Glomerular endothelial cell (primary cell): ENCODE measurements around the gene MOBP. TPM values are rescaled to one million over a fixed set of nuclear protein-coding genes. Genes with fewer than 3 reads are reported as not detected.
"Not testable (repeated sequence)": the region's sequence is repeated elsewhere in the genome, so short reads cannot be mapped to it uniquely, and the experiment has no call there.

ENCODE experiments used
- DNase-seq: peaks from one replicate; pipeline ENCODE4 v3.0.0-alpha.2; 2011; ENCODE audit warnings: low read depth, low spot score; ENCODE audit errors: extremely low read depth
- total RNA-seq: library from RNA; depleted of rRNA; stranded (reverse); fragments of >200 nt; gene quantifications from 2 replicates; pipeline ENCODE4 v1.2.3, GENCODE V29; 2015

The MOBP gene
- total RNA-seq, 1 donor from 2014 or later = 0.23 TPM

DNA sequence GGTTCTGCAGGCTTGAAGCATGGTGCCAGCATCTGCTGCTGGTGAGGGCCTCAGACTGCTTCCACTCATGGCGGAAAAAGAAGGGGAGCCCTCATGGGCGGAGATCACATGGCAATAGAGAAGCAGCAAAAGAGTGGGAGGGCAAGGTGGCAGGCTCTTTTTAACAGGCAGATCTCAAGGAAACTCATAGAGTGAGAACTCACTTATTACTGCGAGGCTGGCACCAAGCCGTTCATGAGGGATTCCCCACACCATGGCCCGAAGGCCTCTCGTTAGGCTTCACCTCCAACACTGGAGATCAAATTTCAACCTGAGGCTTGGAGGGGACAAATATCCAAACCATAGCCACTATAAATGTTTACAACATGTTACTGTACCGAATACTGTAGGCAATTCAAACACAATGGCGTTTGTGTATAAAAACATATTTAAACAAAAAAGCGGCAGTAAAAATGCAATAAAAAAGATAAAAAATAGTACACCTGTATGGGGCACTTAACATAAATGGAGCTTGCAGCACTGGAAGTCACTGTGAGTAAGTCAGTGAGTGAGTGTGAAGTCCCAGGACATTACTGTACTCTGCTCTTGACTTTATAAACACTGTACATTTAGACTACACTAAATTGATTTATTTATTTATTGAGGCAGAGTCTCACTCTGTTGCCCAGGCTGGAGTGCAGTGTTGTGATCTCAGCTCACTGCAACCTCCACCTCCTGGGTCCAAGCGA, 18.8 kb upstream of the MOBP start:
- no peak for DNase-seq

DNA sequence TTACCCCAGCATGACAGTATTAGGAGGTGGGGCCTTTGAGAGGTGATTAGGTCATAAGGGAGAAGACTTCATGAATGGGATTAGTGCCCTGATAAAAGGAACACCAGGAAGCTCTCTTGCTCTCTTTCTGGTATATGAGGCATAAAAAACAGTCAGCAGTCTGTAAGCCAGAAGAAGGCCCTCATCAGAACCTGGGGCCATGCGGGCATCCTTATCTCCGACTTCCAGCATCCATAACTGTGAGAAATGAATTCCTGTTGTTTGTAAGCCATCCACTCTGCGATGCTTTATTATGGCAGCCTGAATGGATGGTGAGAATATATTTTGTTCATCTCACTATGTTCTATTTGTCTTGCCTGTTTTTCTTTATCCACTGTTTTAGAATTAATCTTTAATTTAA, 17.7 kb upstream of the MOBP start:
- no peak for DNase-seq

DNA sequence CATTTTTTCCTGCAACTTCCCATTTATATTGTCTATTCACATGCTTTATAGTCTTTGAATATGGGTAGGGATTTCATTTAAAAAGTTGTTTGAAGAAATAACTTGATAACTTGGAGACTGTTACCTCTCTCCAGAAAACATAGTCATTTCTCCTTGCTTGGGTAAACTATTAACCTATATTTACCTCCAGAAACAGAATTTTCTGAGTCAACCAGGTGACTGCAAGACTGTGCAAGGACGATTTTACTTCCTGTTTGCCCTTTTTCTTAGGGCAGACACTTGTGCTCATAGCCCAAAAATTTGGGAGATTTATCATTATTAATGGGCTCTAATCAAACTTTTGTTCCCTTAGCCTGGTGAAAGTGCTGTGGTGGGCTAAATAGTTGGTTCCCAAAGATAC, 14.3 kb upstream of the MOBP start:
- DNase-seq = no peak

DNA sequence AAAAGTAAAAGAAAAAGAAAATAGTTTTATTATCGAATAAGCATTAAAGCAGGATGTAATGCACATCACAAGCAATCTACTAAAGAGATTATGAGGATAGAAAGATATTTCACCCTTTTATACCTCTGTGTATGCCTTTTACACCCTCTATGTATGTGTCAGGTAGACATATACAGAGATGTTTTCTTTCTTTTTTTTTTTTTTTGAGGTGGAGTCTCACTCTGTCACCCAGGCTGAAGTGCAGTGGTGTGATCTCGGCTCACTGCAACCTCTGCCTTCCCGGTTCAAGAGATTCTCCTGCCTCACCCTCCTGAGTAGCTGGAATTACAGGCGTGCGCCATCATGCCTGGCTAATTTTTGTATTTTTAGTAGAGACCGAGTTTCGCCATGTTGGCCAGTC, 13.6 kb upstream of the MOBP start:
- not testable (repeated sequence) for DNase-seq

DNA sequence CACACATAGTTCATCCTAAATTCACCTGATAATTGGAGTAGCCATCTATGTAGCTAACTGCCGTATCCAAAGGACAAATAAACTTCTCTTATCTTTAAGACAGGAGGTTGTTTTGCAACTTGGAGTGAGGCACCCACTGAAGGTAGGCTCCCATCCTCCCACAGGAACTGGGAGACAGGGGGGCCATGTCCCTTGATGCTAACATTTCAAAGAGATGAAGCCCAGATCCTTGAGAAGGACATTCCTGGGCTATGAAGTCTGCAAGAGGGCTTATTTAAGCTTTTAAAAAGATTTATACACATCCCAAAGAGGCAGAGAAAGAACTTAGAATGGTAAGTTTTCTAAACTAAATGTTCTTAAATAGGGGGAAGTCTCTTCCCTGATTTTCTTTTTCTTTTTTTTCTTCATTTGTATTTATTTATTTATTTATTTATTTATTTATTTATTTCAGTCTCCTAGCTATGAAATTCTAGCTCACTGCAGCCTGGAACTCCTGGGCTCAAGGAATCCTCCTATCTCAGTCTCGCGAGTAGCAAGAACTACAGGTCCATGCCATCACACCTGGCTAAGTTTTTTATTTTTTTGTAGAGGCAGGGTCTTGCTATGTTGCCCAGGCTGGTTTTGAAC, 12.8 kb upstream of the MOBP start:
- DNase-seq = no peak

DNA sequence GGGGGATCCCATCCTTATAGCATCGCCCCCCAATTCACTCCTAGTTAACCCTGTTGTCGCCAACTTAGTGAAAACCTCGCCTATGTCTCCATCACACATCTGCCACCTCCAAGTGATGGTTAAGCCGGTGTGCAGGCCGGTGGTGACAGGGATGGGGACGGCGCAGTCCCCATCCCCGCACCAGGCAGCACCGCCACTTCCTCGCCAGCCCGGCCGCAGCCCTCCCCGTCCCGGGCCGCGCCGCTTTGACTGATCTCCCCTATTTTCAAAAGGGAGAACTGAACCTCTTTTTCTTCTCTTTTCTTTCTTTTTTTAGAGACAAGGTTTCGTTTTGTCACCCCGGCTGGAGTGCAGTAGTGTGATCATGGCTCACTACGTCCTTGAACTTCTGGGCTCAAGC, 11.3 kb upstream of the MOBP start:
- no peak for DNase-seq

- DNase-seq = no peak
These were observed 10.1 kb upstream of the MOBP start for GRCh38 chr3:39457361-39457760.

DNA sequence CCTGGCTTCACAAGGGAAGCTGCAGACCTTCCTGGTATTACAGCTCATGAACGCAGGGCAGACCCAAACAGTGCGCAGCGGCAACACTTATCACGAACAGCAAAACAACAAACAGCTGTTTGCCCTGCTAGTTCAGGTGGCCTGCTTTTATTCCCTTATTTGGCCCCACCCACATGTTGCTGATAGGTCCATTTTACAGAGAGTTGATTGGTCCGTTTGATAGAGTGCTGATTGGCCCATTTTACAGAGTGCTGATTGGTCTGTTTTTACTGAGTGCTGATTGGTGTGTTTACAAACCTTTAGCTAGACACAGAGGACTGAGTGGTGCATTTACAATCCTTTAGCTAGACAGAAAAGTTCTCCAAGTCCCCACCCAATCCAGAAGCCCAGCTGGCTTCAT, 8.9 kb upstream of the MOBP start:
- not testable (repeated sequence) for DNase-seq

DNA sequence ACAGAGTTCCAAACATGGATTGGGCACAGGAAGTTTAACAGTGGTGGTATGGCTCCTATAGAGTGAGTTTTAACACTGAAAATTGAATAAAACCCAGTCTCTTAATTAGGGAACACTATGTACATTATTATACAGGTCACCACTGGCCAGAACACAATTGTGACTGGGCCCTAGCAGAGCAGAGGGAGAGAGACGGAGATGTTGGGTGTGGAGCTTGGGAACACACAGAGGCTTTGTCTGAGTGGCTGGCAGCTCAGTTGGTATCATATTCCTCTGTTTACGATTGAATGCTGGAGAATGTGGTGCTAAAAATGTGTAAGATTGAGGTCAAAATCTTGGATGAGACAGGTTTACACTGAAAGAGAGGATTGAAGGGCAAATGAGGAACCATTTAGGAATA, 6.8 kb upstream of the MOBP start:
- DNase-seq = no peak

DNA sequence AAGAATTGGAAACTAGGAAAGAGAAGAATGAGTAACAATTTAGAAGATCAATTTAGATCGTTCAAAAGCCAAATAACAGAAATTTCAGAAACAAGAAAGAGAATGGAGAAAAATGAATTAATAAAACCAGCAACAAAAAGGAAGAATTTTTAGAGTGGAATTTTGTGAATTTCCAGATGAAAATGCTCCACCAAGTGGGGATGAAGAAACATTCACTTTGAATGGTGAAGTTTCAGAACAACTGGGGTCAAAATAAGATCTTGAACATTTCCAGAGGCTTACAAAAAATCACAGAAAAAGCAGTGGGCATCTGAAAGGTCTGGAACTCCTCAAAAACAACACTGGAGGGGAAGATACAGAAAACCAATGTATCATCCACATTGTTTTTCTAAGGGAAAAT, 4.2 kb upstream of the MOBP start:
- DNase-seq = no peak

DNA sequence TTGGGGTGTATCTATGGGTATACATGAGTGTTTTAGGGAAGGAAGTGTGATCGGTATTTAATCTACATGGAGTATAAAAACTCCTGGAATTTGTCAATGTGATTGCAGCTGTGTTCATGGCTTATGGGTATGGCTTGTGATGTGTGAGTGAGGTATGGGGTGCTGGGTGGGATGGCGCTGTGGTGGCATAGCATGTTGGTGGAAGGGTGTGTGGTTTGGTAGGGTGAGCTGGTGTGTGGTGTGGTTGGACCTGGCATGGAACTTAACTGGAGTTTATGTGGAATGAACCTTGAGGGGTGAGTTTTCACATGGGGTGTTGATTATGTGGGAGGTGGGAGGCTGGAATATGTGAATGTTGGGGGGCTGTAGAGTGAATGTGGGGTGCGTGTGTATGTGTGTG, 492 bp upstream of the MOBP start:
- no peak for DNase-seq

GRCh38 chr3:39468108-39468436, 592 bp downstream of the MOBP start:
- DNase-seq = no peak

DNA sequence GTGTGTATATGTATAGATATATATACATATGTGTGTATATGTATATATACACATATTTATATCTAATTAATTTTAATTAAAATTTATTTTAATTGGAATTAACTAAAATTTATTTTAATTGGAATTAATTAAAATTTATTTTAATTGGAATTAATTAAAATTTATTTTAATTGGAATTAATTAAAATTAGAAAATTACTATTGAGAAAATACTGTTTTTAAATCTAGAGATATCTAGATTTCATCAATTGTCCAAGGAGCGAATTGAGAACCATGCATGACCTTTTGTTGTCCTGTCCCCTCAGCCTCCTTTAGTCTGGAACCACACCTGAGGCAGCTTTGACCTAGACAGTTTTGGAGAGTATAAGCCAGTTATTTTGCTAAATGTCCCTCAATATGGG, 1.8 kb downstream of the MOBP start:
- DNase-seq = no peak

DNA sequence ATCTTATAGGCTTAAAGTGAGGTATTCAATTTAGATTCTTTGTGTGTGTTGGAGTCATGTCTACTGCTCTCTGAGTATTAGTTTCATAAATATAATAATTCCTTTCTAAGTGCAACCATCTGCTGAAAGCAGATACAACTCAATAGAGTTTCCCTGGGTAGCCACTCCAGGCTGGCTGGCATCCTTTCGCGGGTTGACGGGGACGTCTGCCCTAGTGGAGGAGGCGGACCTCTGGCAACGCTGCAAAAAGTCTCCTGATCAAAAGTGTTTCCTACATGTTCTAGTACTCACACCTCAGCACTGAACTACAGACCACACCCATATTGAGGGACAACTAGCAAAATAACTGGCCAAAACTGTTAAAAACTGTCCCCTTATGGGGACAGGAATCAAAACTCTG, 2.5 kb downstream of the MOBP start:
- no peak for DNase-seq

- no peak for DNase-seq
These were observed 4.2 kb downstream of the MOBP start for GRCh38 chr3:39471652-39472051.

- DNase-seq = no peak
These were observed 6.1 kb downstream of the MOBP start for GRCh38 chr3:39473452-39474125.

DNA sequence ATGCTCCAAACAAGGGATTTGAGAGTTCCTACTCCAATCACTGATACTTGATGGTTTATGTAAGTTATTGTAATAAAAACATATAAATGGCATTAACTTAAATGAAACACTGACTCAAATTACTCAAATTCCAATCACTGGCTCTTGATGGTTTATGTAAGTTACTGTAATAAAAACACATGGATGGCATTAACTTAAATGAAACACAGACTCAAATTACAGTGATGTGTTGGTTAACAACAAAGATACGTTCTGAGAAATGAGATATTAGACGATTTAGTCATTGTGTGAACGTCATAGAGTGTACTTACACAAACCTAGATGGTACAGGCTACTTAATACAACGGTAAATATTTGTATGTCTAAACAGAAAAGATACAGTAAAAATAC, 6.6 kb downstream of the MOBP start:
- DNase-seq = no peak

DNA sequence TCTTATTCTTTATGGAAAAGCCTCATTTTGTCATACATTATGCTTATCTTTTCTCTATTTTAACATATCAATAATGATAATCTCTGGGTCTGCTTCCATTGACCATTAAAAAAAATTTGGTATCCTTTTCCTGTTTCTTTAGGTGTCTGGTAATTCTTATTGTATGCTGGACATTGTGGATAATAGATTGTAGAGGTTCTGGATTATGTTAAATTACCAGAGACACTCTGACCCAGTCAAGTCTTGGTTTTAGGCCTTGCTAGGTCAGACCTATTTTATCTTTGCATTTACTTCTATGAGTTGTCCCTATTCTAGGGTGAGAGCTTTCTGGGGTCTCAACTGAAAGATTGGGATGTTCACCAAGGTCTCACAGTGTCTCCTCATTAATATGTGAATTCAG, 9.3 kb downstream of the MOBP start:
- DNase-seq = no peak

GRCh38 chr3:39478226-39478625, 10.7 kb downstream of the MOBP start:
- DNase-seq = no peak

- DNase-seq = no peak
These were observed 12.4 kb downstream of the MOBP start for GRCh38 chr3:39479701-39480414.

GRCh38 chr3:39485547-39485946, 18.1 kb downstream of the MOBP start:
- no peak for DNase-seq

DNA sequence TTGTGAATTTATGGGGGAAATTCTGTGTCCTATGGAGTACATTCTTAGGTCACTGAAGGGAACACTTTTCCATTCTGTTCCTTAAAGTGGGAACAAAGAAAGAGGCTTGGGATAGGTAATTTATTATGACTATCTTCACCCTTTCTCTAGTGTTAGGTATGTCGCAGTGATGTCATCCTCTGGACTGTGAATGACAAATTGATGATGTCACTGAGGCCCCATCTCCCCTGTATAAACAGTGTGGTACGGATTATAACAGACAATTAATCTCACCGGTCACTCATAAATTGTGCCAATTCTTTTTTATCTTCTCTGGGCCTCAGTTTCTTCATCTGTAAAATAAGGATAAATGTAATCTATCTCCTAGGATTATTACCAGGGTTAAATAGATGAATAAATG, 23.5 kb downstream of the MOBP start:
- DNase-seq = no peak
